H7 (cell line): ENCODE data around the gene CACNA1I. TPM values are rescaled to one million over a fixed set of nuclear protein-coding genes. Genes with fewer than 3 reads are reported as not detected.

ENCODE experiments used
- DNase-seq: peaks from one replicate; pipeline ENCODE4 v3.0.0; 2012
- H3K27me3 ChIP-seq: 2 replicates; pipeline ENCODE4 v1.6.0; 2011; ENCODE audit warnings: mild to moderate bottlenecking, low read length; ENCODE audit not compliant: control insufficient read depth, insufficient read depth
- H3K36me3 ChIP-seq: replicated peaks from 2 replicates; pipeline ENCODE4 v1.5.1; 2011; ENCODE audit warnings: low read length; ENCODE audit not compliant: control insufficient read depth, insufficient read depth
- H3K4me3 ChIP-seq: 2 replicates; pipeline ENCODE4 v1.5.1; 2011; ENCODE audit warnings: low read depth, mild to moderate bottlenecking, control low read depth, low read length, moderate library complexity; ENCODE audit not compliant: insufficient read depth
- total RNA-seq: library from RNA; depleted of rRNA; stranded (reverse); fragments of >200 nt; shearing (Covaris generic); gene quantifications from 2 replicates; pipeline ENCODE4 v1.2.3, GENCODE V29; 2014

Gene CACNA1I
- total RNA-seq, 1 experiment from 2014 or later: 0.31 TPM

DNA sequence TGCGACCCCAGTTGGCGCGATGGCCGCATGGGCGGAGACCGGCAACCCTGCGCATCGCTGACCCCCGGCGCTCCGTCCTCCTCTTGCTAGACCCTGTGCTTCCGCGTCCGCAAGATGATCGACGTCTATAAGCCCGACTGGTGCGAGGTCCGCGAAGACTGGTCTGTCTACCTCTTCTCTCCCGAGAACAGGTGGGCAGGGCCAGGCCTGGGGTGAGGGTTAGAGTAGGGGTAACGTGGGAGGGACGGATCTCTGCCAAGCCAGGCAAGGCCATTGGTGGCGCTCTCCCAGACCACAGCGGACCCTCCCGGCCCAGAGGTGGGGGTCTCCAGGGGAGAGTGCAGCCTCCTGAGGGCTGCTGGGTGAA, 92.1 kb downstream of the CACNA1I start:
- Histone ChIP-seq H3K4me3 (peak overlapping the region; percentile 60), H3K27me3 (peaks cover 34% of the 10 kb centered on the region), H3K36me3 (no peaks in the 10 kb centered on the region)
- DNase-seq: no peak

DNA sequence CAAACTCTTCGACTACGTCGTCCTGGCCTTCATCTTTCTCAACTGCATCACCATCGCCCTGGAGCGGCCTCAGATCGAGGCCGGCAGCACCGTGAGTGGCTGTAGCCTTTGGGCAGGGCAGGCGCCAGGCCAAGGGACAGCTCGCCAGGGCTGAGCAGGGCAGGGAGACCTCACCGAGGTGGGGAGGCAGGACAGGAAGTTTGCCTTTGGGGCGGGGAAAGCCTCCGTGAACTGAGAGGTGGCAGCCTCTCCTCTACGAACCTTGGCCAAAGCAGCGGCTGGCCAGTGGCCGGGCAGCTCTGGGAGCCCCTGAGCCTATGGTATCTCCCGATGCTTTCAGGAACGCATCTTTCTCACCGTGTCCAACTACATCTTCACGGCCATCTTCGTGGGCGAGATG, 93.2 kb downstream of the CACNA1I start:
- Histone ChIP-seq H3K4me3 (peak overlapping the region; percentile 16; the same call in 1 of the 2 replicates), H3K36me3 (no peaks in the 10 kb centered on the region), H3K27me3 (peaks cover 34% of the 10 kb centered on the region)
- peak; percentile 75 for DNase-seq

DNA sequence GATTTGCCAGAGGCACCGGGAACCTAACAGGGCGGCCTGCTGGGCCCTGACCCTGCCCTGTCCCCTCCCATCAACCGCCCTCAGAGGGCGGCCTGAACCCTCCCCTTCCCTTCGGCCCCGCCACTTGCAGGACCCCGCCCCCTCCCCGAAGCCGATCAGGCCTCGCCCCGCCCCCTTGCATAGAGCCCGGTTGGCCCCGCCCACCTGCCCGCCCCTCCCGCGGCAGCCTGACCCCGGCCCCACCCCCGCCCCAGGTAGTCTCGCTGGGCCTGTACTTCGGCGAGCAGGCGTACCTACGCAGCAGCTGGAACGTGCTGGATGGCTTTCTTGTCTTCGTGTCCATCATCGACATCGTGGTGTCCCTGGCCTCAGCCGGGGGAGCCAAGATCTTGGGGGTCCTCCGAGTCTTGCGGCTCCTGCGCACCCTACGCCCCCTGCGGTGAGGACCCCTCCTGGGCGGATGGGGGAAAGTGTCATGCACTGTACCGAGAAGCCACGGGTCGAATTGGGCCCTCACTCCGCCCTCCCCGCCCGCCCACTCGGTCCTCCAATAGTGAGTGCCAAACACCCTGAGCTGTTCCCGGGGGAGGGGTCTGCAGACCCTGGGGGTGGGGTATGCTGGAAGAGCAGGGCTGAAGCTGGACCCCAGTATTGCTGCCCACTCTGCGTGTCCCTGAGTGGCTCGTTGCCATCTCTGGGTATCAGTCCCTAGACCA, 94.1 kb downstream of the CACNA1I start:
- Histone ChIP-seq H3K27me3 (peaks cover 34% of the 10 kb centered on the region), H3K36me3 (no peaks in the 10 kb centered on the region), H3K4me3 (peak overlapping the region; percentile 50)
- peak; percentile 100 for DNase-seq

- peaks cover 32% of the 10 kb centered on the region for H3K27me3 ChIP-seq
- DNase-seq: peak; percentile 74
- H3K36me3 ChIP-seq: no peaks in the 10 kb centered on the region
- H3K4me3 ChIP-seq: no peak overlapping the region; the same call in 1 of the 2 replicates
Observed at GRCh38 chr22:39665229-39665628, 94.7 kb downstream of the CACNA1I start.

GRCh38 chr22:39665661-39666431, 95.3 kb downstream of the CACNA1I start:
- H3K4me3 ChIP-seq: no peak overlapping the region
- H3K27me3 ChIP-seq: peaks cover 28% of the 10 kb centered on the region
- no peak for DNase-seq
- no peaks in the 10 kb centered on the region for H3K36me3 ChIP-seq

DNA sequence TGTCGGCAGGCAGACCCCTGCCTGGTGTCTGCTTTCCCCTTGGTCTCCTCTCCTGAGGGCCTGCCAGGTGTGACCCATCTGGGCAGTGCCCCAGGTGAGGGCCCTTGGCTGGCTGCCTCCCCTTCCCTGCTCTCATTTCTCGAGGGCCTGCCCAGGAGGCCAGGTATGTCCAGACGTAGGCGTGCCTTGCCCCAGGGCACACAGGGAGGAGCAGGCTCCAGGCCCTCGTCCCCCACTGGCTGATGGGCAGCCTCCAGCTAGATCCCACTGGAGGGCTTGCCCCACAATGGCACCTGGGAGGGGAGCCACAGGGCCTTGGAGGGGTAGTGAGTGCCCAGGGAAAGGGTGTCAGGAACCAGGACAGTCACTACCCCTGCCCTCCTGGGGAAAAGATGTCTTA, 95.9 kb downstream of the CACNA1I start:
- H3K27me3 ChIP-seq: peaks cover 22% of the 10 kb centered on the region
- DNase-seq: peak; percentile 61
- H3K4me3 ChIP-seq: no peak overlapping the region
- no peaks in the 10 kb centered on the region for H3K36me3 ChIP-seq

DNA sequence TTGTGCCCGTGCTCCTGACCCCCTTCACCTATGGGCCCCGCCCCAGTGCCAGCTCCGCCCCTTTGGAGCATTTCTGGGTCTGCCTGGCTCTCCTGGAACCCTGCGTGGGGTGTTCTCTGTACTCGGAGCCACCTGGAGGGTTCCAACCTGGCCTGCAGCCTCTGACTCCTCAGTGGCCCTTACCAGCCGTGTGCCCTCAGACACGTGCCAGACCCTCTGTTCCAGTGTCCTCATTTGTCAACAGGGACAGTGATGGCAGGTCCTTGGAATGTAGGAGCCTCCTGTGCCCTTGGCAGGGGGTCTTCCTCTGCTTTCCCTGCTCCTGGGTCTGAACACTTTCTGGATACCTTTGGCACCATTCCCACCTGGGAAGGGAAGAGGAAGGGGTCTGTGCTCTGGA, 96.4 kb downstream of the CACNA1I start:
- Histone ChIP-seq H3K27me3 (peaks cover 19% of the 10 kb centered on the region), H3K36me3 (no peaks in the 10 kb centered on the region), H3K4me3 (no peak overlapping the region)
- DNase-seq: peak; percentile 58

DNA sequence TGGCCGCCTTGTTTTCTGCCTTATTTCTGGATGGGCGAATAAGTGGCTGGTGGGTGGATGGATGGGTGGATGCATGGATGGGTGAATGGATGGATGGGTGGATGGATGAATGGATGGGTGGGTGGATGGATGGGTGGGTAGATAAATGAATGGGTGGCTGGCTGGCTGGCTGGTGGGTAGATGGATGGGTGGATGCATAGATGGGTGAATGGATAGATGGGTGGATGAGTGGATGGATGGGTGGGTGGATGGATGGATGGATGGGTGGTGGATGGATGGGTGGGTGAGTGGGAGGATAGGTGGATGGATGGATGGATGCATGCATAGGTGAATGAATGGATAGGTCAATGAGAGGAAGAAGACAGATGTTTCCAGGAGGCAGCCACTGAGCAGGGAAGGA, 98.9 kb downstream of the CACNA1I start:
- Histone ChIP-seq H3K36me3 (no peaks in the 10 kb centered on the region; the same call in 1 of the 2 replicates), H3K4me3 (no peak overlapping the region), H3K27me3 (peaks cover 2% of the 10 kb centered on the region; the same call in 1 of the 2 replicates)
- no peak for DNase-seq

DNA sequence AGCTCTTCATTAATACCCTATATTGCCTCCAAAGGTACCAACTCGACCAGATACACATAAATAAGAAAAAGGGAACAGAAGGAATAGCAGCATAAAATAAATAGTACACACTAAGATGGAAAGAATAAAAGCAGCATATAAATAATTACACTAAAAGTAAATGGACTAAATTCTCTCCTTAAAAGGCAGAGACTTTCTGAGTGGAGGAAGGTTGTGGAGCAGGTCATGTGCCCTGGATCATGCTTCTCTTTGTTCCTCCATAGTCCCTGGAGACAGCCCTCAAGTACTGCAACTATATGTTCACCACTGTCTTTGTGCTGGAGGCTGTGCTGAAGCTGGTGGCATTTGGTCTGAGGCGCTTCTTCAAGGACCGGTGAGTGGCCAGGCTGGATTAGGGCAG, 101.4 kb downstream of the CACNA1I start:
- no peak for DNase-seq
- H3K36me3 ChIP-seq: no peaks in the 10 kb centered on the region; the same call in 1 of the 2 replicates
- peaks cover 2% of the 10 kb centered on the region; the same call in 1 of the 2 replicates for H3K27me3 ChIP-seq
- H3K4me3 ChIP-seq: no peak overlapping the region

DNA sequence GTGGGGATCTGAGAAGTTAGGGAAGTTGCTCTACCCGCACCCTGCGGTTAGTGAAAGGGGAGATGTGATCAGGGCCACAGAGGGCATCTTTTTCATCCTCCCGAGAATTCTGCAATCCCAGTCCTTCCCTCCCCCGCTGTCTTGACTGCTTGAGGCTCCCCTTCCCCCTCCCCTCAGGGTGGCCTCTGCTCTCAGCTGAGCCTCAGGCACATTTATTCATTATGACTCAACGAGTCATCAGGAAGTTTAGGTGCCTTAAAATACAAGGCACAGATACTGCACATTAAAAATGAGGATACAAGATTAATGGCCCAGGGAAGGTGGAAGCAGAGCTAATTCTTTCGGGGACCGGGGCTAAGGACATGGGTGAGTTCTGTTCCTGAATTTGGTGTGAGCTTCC, 104.0 kb downstream of the CACNA1I start:
- Histone ChIP-seq H3K27me3 (no peaks in the 10 kb centered on the region), H3K4me3 (no peak overlapping the region), H3K36me3 (no peaks in the 10 kb centered on the region; the same call in 1 of the 2 replicates)
- DNase-seq: no peak

- Histone ChIP-seq H3K27me3 (no peaks in the 10 kb centered on the region), H3K4me3 (no peak overlapping the region), H3K36me3 (no peaks in the 10 kb centered on the region; the same call in 1 of the 2 replicates)
- no peak for DNase-seq
Observed at GRCh38 chr22:39675947-39676346, 105.4 kb downstream of the CACNA1I start.

DNA sequence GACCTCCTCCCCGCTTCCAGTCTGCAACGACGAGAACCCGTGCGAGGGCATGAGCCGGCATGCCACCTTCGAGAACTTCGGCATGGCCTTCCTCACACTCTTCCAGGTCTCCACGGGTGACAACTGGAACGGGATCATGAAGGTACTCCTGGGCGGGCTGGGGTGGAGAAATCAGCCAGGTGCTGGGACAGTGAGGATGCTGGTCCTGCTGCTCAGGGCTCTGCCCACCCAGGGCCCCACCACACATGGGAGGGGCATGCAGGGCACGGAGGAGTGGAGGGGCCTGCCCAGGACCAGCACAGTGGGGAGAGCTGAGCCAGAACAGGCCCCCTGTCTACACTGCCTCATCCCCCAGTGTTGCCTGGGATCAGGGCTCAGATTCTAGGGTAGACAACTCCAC, 107.4 kb downstream of the CACNA1I start:
- H3K27me3 ChIP-seq: no peaks in the 10 kb centered on the region
- no peak for DNase-seq
- H3K4me3 ChIP-seq: no peak overlapping the region
- no peaks in the 10 kb centered on the region; the same call in 1 of the 2 replicates for H3K36me3 ChIP-seq

DNA sequence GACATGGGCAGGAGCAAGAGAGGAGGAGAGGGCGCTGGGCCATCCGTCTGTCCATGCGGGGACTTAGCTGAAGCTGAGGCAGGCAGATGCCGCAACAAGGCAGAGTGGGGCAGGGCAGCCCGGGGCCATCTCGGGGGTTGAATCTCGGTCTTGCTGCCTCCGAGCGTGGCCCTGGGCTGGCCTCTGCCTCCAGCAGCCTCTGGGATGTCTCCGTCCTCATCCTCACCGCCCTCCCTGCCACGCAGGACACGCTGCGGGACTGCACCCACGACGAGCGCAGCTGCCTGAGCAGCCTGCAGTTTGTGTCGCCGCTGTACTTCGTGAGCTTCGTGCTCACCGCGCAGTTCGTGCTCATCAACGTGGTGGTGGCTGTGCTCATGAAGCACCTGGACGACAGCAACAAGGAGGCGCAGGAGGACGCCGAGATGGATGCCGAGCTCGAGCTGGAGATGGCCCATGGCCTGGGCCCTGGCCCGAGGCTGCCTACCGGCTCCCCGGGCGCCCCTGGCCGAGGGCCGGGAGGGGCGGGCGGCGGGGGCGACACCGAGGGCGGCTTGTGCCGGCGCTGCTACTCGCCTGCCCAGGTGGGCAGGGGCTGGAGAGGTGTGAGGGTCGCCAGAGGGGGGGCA, 108.4 kb downstream of the CACNA1I start:
- Histone ChIP-seq H3K4me3 (no peak overlapping the region), H3K36me3 (no peaks in the 10 kb centered on the region), H3K27me3 (no peaks in the 10 kb centered on the region)
- DNase-seq: no peak

DNA sequence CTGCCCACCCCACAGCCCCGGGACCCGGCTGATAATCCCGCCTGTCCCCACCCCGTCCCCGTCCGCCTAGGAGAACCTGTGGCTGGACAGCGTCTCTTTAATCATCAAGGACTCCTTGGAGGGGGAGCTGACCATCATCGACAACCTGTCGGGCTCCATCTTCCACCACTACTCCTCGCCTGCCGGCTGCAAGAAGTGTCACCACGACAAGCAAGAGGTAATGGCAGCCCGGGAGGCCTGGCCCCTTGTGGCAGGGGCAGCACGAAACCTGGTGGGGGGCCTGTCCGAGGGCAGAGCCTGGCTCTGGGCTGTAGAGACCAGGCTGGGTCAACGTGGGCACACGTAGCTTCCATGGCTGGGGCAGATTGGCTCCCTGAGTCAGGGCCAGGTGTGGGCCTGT, 109.1 kb downstream of the CACNA1I start:
- no peak for DNase-seq
- no peaks in the 10 kb centered on the region for H3K27me3 ChIP-seq
- no peak overlapping the region for H3K4me3 ChIP-seq
- no peaks in the 10 kb centered on the region for H3K36me3 ChIP-seq

DNA sequence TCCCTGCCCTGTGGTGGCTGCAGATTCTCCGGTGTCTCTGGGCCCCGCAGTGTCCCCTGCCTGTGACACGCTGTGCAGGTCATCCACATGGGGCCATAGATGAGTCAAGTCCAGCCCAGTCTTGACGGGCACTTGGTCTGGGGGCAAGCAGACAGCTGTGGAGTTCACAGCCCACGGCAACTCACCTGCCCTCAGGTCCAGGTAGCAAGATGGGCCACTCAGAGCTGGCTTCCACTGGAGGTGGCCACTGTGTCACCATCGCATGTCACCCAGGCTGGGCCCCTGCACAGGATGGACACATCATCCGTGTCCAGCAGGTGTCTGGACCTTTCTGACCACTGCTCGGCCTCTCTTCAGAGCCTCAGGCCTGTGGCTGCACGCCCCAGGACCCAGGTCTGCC, 109.9 kb downstream of the CACNA1I start:
- Histone ChIP-seq H3K36me3 (no peaks in the 10 kb centered on the region), H3K27me3 (no peaks in the 10 kb centered on the region), H3K4me3 (no peak overlapping the region)
- DNase-seq: no peak
